A673 (cell line): ENCODE data around the gene TCHHL1. TPM values are rescaled to one million over a fixed set of nuclear protein-coding genes. Genes with fewer than 3 reads are reported as not detected.

Source experiments
- Bru-seq: library from RNA; stranded (reverse); fragments of 400-500 nt; gene quantifications from one replicate; lab custom pipeline; 2021; lab: Mats Ljungman, UMichigan
- BruChase-seq, 2 experiments: library from RNA; stranded (reverse); fragments of 400-500 nt; gene quantifications; one replicate each; lab custom pipeline; 2021; lab: Mats Ljungman, UMichigan
- BruUV-seq: library from RNA; stranded (reverse); fragments of 400-500 nt; replicated peaks from 2 replicates; lab custom pipeline; 2021; lab: Mats Ljungman, UMichigan
- CTCF ChIA-PET: fragments of 300-600 bp; sonication (Branson Sonifier 250); formaldehyde crosslinking; loops from one replicate; lab custom pipeline; 2022; ENCODE audit warnings: antibody characterized with exemption; lab: Charles Lee
- POLR2A ChIA-PET: fragments of 300-600 bp; sonication (Branson Sonifier 250); formaldehyde crosslinking; loops from one replicate; lab custom pipeline; 2022; ENCODE audit warnings: antibody characterized with exemption; ENCODE audit not compliant: low non-redundant PET; lab: Charles Lee
- DNase-seq: peaks from one replicate; pipeline ENCODE4 v3.0.0-alpha.2; 2015; ENCODE audit warnings: low spot score
- H3K27ac ChIP-seq: fragments of 200-600 bp; sonication (generic); 2 replicates; pipeline ENCODE4 v1.5.1; 2016; ENCODE audit warnings: mixed run types, low read depth, mild to moderate bottlenecking, mixed read lengths, antibody characterized with exemption, low read length; ENCODE audit not compliant: poor library complexity, severe bottlenecking
- H3K27me3 ChIP-seq: fragments of 200-600 bp; sonication (generic); replicated peaks from 2 replicates; pipeline ENCODE4 v1.6.1; 2017; ENCODE audit warnings: mixed run types, low read depth, mild to moderate bottlenecking, mixed read lengths, antibody characterized with exemption, low read length; ENCODE audit not compliant: insufficient read depth, poor library complexity
- H3K36me3 ChIP-seq: fragments of 200-600 bp; sonication (generic); 2 replicates; pipeline ENCODE4 v1.6.1; 2016; ENCODE audit warnings: mixed run types, mild to moderate bottlenecking, mixed read lengths, antibody characterized with exemption, low read length; ENCODE audit not compliant: insufficient read depth, poor library complexity, severe bottlenecking
- H3K4me1 ChIP-seq: fragments of 200-600 bp; sonication (generic); 2 replicates; pipeline ENCODE4 v1.6.1; 2017; ENCODE audit warnings: mixed run types, mild to moderate bottlenecking, mixed read lengths, antibody characterized with exemption, low read length; ENCODE audit not compliant: insufficient read depth, poor library complexity, severe bottlenecking
- H3K4me3 ChIP-seq: fragments of 200-600 bp; sonication (generic); 2 replicates; pipeline ENCODE4 v1.5.1; 2016; ENCODE audit warnings: low read depth, mixed run types, mild to moderate bottlenecking, mixed read lengths, low read length; ENCODE audit not compliant: poor library complexity, severe bottlenecking
- H3K9me3 ChIP-seq: fragments of 200-600 bp; sonication (generic); 2 replicates; pipeline ENCODE4 v1.6.1; 2016; ENCODE audit warnings: mixed run types, low read depth, mild to moderate bottlenecking, mixed read lengths, antibody characterized with exemption, low read length; ENCODE audit not compliant: poor library complexity, severe bottlenecking
- CTCF ChIP-seq: fragments of 300-800, 200-600 bp; sonication (generic); conservative IDR thresholded peaks from 2 replicates; pipeline ENCODE4 v1.5.1; 2017; ENCODE audit warnings: low read depth, mild to moderate bottlenecking, antibody characterized with exemption, low read length, moderate library complexity, mixed read lengths
- EZH2 ChIP-seq: fragments of 200-600 bp; sonication (generic); IDR thresholded peaks from 2 replicates; pipeline ENCODE4 v1.6.1; 2017; ENCODE audit warnings: borderline replicate concordance, low read depth, mild to moderate bottlenecking, mixed read lengths, antibody characterized with exemption, low read length; ENCODE audit not compliant: poor library complexity, severe bottlenecking
- intact Hi-C: fragments of 100-400 bp; cut with micrococcal nuclease; formaldehyde crosslinking; loops from one replicate; pipeline ENCODE4 v1.10.0; 2022; ENCODE audit not compliant: unreplicated experiment
- long read RNA-seq: library from polyadenylated mRNA; stranded (forward); transcript quantifications from one replicate; pipeline ENCODE4 v2.0.0, GENCODE V29; 2022
- total RNA-seq: library from RNA; stranded (reverse); gene quantifications from 2 replicates; pipeline ENCODE4 v1.2.3, GENCODE V29; 2021

Gene TCHHL1
- total RNA-seq, result not detected in 2 replicates
- not detected for Bru-seq, nascent RNA
- not detected for BruChase-seq, experiment 1, labeled RNA remaining after a 2-hour chase
- not detected for BruChase-seq, experiment 2, labeled RNA remaining after a 6-hour chase
- long read RNA-seq, result 0 reads

GRCh38 chr1:152089014-152089674 is at the start of gene TCHHL1:
TSS of gene TCHHL1 (minus strand) at chr1:152089064. CDS start at chr1:152088143, 921 bp downstream.
- POLR2A ChIA-PET, result no interaction called here
- H3K27ac ChIP-seq, result no peak within 1 kb of the TSS
- intact Hi-C loops, result no loop called here
- no peaks in the 10 kb centered on the region for H3K36me3 ChIP-seq
- H3K4me1 ChIP-seq, result no peaks in the 10 kb centered on the region
- peaks cover 82% of the 10 kb centered on the region for H3K27me3 ChIP-seq
- no peak within 1 kb of the TSS for H3K4me3 ChIP-seq
- BruUV-seq, result no TSS peak
- CTCF ChIA-PET, result interaction anchor here (0.7 kb wide), 1 partner anchor 40 kb away, joined by 3 read pairs; no protein-coding TSS in a partner anchor
- DNase-seq, result no peak
- no peak for TF ChIP-seq CTCF
- TF ChIP-seq EZH2, result no peak
- H3K9me3 ChIP-seq, result no peaks in the 10 kb centered on the region

GRCh38 chr1:152137215-152137614 is 48.4 kb upstream of the TCHHL1 start:
- Histone ChIP-seq H3K36me3 (no peaks in the 10 kb centered on the region), H3K4me3 (no peak overlapping the region), H3K27ac (no peak overlapping the region), H3K4me1 (no peaks in the 10 kb centered on the region), H3K27me3 (peaks cover 13% of the 10 kb centered on the region), H3K9me3 (no peaks in the 10 kb centered on the region)
- POLR2A ChIA-PET, result no interaction called here
- no peak for DNase-seq
- intact Hi-C loops, result no loop called here
- BruUV-seq, result no TSS peak
- CTCF ChIA-PET, result interaction anchor here (0.6 kb wide), 1 partner anchor 37 kb away, joined by 6 read pairs; no protein-coding TSS in a partner anchor
- no peak for TF ChIP-seq CTCF
- no peak for TF ChIP-seq EZH2

- no TSS peak for BruUV-seq
- H3K9me3 ChIP-seq, result no peaks in the 10 kb centered on the region
Observed at GRCh38 chr1:152130186-152130585, 41.3 kb upstream of the TCHHL1 start.

More at GRCh38 chr1:152130186-152130585, 41.3 kb upstream of the TCHHL1 start:
- intact Hi-C loops, result no loop called here
- H3K4me1 ChIP-seq, result no peaks in the 10 kb centered on the region
- CTCF ChIA-PET, result no interaction called here
- POLR2A ChIA-PET, result no interaction called here
- no peak overlapping the region for H3K27ac ChIP-seq
- H3K36me3 ChIP-seq, result no peaks in the 10 kb centered on the region
- peaks cover 54% of the 10 kb centered on the region for H3K27me3 ChIP-seq
- TF ChIP-seq CTCF (no peak), EZH2 (no peak)
- no peak for DNase-seq
- no peak overlapping the region for H3K4me3 ChIP-seq
